Thyroid gland (tissue), 4 donors: ENCODE measurements around the gene TCF12. TPM values are rescaled to one million over a fixed set of nuclear protein-coding genes. Genes with fewer than 3 reads are reported as not detected.

ENCODE experiments used
- DNase-seq, 2 donors: peaks; one replicate each; pipeline ENCODE4 v3.0.0-alpha.2; 2019
- H3K27ac ChIP-seq, 3 donors: fragments of 200-600 bp; sonication (generic); 1 replicate in 2 of 3; 2 replicates in 1 of 3; pipeline ENCODE4 v1.5.1; 2016 to 2019; ENCODE audit warnings: mild to moderate bottlenecking in 1 of 3, moderate library complexity in 1 of 3
- H3K27me3 ChIP-seq: fragments of 200-600 bp; sonication (generic); one replicate; pipeline ENCODE4 v1.5.1; 2019
- H3K36me3 ChIP-seq, 2 donors: fragments of 200-600 bp; sonication (generic); one replicate each; pipeline ENCODE4 v1.5.1; 2016 to 2019
- H3K4me1 ChIP-seq, 2 donors: fragments of 200-600 bp; sonication (generic); one replicate each; pipeline ENCODE4 v1.5.1; 2017 to 2019
- H3K4me3 ChIP-seq, 3 donors: fragments of 200-600 bp; sonication (generic); replicated peaks in 1 of 3; 1 replicate in 2 of 3; 2 replicates in 1 of 3; pipeline ENCODE4 v1.5.1; 2016; ENCODE audit warnings: mild to moderate bottlenecking in 1 of 3
- H3K9me3 ChIP-seq: fragments of 200-600 bp; sonication (generic); one replicate; pipeline ENCODE4 v1.5.1; 2017
- POLR2A ChIP-seq, 2 donors: fragments of 450-650 bp; IDR thresholded peaks; one replicate each; pipeline ENCODE4 v1.6.1; 2017; ENCODE audit warnings: antibody characterized with exemption in 2 of 2, mild to moderate bottlenecking in 2 of 2, moderate library complexity in 1 of 2
- WGBS, 2 donors: methylation state at CpG; one replicate each; pipeline ENCODE4 v1.1.5; 2017; 5-methylcytosine and 5-hydroxymethylcytosine counted together
- intact Hi-C: fragments of 100-400 bp; cut with DNase I; formaldehyde crosslinking; loops from one replicate; pipeline ENCODE4 v1.15.1; 2023
- total RNA-seq, 4 donors: library from RNA; depleted of rRNA; stranded (reverse); fragments of >200 nt; gene quantifications; one replicate each; pipeline ENCODE4 v1.2.3, GENCODE V29; 2016
- TF ChIP-seq, protein P1 (sequence below), 6 experiments: fragments of 200-600 bp in 3 of 6; fragments of 450-650 bp in 3 of 6; sonication (generic) in 3 of 6; IDR thresholded peaks; one replicate each; pipeline ENCODE4 v1.5.1; 2016 to 2019; ENCODE audit warnings: antibody characterized with exemption in 6 of 6, mild to moderate bottlenecking in 2 of 6, inconsistent platforms in 1 of 6, moderate library complexity in 1 of 6

The TCF12 gene
- total RNA-seq, 4 donors from 2014 or later, result 54.8 to 156 (median 108) TPM

DNA sequence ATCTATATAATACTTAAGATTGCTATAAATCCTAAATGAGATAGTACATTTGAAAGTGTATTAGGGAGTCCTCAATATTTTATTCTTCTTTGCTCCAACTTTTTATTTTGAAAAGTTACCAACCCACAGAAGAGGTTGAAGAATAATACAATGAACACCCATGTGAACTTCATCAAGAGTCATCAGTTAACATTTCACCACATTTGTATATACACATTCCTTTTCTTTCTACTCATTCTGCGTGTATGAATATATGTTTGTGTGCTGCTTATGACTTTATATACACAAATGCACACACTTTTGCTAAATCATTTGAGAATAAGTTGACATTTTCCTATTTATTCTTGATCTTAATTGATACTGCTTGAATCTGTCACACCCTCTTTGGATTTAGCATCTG lies 264.6 kb downstream of the TCF12 start:
- intact Hi-C loops, result no loop called here
- Histone ChIP-seq H3K27me3 (no peaks in the 10 kb centered on the region), H3K4me1 (no peaks in the 10 kb centered on the region), H3K36me3 (no peaks in the 10 kb centered on the region), H3K27ac (no peak overlapping the region), H3K4me3 (no peak overlapping the region), H3K9me3 (no peaks in the 10 kb centered on the region)
- 93 to 96% methylated on average over 1 of the region's 1 CpG for WGBS, 2 donors
- no peak for TF ChIP-seq POLR2A (IDR thresholded peaks at IDR 0.05)
- TF ChIP-seq, protein P1, sequence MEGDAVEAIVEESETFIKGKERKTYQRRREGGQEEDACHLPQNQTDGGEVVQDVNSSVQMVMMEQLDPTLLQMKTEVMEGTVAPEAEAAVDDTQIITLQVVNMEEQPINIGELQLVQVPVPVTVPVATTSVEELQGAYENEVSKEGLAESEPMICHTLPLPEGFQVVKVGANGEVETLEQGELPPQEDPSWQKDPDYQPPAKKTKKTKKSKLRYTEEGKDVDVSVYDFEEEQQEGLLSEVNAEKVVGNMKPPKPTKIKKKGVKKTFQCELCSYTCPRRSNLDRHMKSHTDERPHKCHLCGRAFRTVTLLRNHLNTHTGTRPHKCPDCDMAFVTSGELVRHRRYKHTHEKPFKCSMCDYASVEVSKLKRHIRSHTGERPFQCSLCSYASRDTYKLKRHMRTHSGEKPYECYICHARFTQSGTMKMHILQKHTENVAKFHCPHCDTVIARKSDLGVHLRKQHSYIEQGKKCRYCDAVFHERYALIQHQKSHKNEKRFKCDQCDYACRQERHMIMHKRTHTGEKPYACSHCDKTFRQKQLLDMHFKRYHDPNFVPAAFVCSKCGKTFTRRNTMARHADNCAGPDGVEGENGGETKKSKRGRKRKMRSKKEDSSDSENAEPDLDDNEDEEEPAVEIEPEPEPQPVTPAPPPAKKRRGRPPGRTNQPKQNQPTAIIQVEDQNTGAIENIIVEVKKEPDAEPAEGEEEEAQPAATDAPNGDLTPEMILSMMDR (IDR thresholded peaks at IDR 0.05), result no peak
- no peak for DNase-seq

DNA sequence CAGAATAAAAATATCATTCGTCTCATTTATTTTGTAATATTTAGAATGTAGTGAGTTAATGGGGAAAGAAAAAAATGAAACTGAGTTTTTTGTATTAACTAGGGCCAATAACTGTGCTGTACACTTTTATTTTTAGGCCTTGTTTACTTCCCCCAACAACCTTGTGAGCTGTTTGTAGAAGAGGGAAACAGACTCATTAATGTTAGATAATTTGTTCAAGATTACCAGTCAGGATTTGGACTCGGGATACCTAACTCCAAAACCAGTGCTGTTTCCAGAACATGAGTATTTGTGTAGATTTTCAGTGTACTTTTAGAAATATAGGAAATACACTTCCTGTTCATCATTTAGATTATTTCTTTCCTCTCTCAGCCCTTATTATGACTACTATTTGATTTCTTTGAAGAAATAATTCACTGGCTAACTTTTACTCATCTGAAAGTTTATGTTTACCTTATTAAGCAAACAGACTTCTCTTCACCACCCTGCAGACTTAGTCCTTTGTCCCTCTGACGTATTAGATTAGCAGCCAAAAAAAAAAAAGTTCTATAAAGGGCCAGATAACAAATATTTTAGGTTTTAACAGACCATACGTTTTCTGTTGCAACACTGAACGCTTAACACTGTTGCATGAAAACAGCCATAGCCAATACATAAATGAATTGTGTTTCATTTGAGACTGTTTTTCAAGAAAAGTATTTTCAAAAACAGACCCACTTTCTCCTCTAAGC lies 265.3 kb downstream of the TCF12 start:
- Histone ChIP-seq H3K4me1 (no peaks in the 10 kb centered on the region), H3K9me3 (no peaks in the 10 kb centered on the region), H3K36me3 (no peaks in the 10 kb centered on the region), H3K27ac (no peak overlapping the region), H3K27me3 (no peaks in the 10 kb centered on the region), H3K4me3 (no peak overlapping the region)
- intact Hi-C loops, result no loop called here
- WGBS, 2 donors, result 77 to 82% methylated on average over 5 of the region's 5 CpGs
- DNase-seq, result no peak
- no peak for TF ChIP-seq POLR2A (IDR thresholded peaks at IDR 0.05)
- TF ChIP-seq, protein P1 (IDR thresholded peaks at IDR 0.05), result no peak

DNA sequence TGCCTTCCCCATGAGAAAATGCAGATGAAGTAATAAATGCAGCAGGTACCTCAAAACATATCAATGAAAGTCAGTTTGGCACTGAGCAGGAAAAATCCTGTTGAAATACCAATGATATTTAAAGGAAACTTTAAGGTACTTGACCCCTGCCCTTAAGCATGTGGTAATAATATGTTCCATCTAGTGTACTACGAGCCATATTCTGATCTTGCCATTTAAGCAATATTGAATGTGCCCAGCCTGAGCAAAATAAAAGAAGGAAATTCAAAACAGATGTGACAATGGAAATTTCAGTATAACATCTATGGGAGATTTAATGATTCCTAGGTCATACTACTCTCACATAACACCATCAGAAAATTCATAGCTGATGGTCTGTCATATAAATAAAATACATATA lies 266.1 kb downstream of the TCF12 start:
- no peak for TF ChIP-seq POLR2A (IDR thresholded peaks at IDR 0.05)
- TF ChIP-seq, protein P1 (IDR thresholded peaks at IDR 0.05), result no peak
- no peak for DNase-seq
- Histone ChIP-seq H3K9me3 (no peaks in the 10 kb centered on the region), H3K4me3 (no peak overlapping the region), H3K36me3 (no peaks in the 10 kb centered on the region), H3K27ac (no peak overlapping the region), H3K27me3 (no peaks in the 10 kb centered on the region), H3K4me1 (no peaks in the 10 kb centered on the region)
- 84 to 89% methylated on average over 1 of the region's 1 CpG for WGBS, 2 donors
- intact Hi-C loops, result no loop called here

DNA sequence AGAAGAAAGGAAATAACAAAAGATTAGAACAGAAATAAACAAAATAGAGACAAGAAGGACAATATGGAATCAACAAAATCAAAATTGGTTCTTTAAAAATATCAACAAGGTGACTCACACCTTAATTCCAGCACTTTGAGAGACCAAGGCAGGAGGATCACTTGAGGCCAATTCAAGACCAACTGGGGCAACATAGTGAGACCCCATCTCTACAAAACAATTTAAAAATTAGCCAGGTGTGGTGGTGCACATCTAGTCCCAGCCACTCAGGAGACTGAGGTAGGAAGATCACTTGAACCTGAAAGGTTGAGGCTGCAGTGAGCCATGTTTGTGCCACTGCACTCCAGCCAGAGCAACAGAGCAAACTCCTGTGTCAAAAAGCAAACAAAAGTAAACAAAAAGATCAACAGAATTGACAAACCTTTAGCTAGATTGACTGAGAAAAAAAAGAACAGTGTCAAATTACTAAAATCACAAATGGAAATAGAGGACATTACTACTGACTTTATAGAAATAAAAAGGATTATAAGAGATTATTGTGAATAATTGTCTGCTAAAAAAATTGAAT lies 267.1 kb downstream of the TCF12 start:
- Histone ChIP-seq H3K4me3 (no peak overlapping the region), H3K4me1 (no peaks in the 10 kb centered on the region), H3K36me3 (no peaks in the 10 kb centered on the region), H3K27me3 (no peaks in the 10 kb centered on the region), H3K9me3 (no peaks in the 10 kb centered on the region), H3K27ac (no peak overlapping the region)
- intact Hi-C loops, result no loop called here
- no peak for DNase-seq
- TF ChIP-seq, protein P1 (IDR thresholded peaks at IDR 0.05), result no peak
- no peak for TF ChIP-seq POLR2A (IDR thresholded peaks at IDR 0.05)

DNA sequence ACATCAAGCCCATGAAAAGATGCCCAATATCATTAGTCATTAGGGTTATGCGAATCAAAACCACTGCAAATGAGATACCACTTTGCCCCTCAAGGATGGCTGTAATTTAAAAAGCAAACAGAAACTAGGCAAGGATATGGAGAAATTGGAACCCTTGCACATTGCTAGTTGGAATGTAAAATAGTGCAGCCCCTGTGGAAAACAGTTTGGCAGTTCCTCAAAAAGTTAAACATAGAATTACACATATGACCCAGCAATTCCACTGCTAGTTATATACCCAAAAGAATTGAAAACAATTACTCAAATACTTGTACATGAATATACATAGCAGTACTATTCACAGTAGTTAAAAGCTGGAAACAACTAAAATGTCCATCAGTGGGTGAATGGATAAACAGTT lies 271.0 kb downstream of the TCF12 start:
- no peaks in the 10 kb centered on the region for H3K27me3 ChIP-seq
- no peaks in the 10 kb centered on the region for H3K36me3 ChIP-seq
- H3K27ac ChIP-seq, result no peak overlapping the region
- no peaks in the 10 kb centered on the region for H3K4me1 ChIP-seq
- intact Hi-C loops, result no loop called here
- H3K4me3 ChIP-seq, result no peak overlapping the region
- no peak for TF ChIP-seq POLR2A (IDR thresholded peaks at IDR 0.05)
- TF ChIP-seq, protein P1 (IDR thresholded peaks at IDR 0.05), result no peak
- no peak for DNase-seq
- H3K9me3 ChIP-seq, result no peaks in the 10 kb centered on the region
- WGBS, 2 donors, result 87 to 90% methylated on average over 1 of the region's 1 CpG
